Liver (tissue), 9 donors: ENCODE data around the gene ACTR3C. TPM values are rescaled to one million over a fixed set of nuclear protein-coding genes. Genes with fewer than 3 reads are reported as not detected.

Experiments used
- DNase-seq: peaks from one replicate; pipeline ENCODE4 v3.0.0-alpha.2; 2017; ENCODE audit warnings: low spot score
- H3K27ac ChIP-seq, 2 donors: one replicate each; pipeline ENCODE4 v1.7.0; 2013; ENCODE audit warnings: inconsistent platforms in 2 of 2, low read length in 2 of 2, control low read depth in 1 of 2, low read depth in 1 of 2, mild to moderate bottlenecking in 1 of 2
- H3K27me3 ChIP-seq, 4 donors: one replicate each; pipeline versions ENCODE4 v1.6.1 to v1.7.0; 2013; ENCODE audit warnings: low read length in 3 of 4, inconsistent platforms in 1 of 4, mild to moderate bottlenecking in 1 of 4, moderate library complexity in 1 of 4; ENCODE audit not compliant: control insufficient read depth in 4 of 4, insufficient read depth in 4 of 4
- H3K36me3 ChIP-seq, 4 donors: one replicate each; pipeline versions ENCODE4 v1.6.1 to v1.7.0; 2013; ENCODE audit warnings: low read length in 3 of 4, mild to moderate bottlenecking in 3 of 4, low read depth in 1 of 4, moderate library complexity in 1 of 4; ENCODE audit not compliant: control insufficient read depth in 4 of 4, insufficient read depth in 3 of 4
- H3K4me1 ChIP-seq, 4 donors: one replicate each; pipeline versions ENCODE4 v1.6.1 to v1.7.0; 2013; ENCODE audit warnings: low read length in 3 of 4, mild to moderate bottlenecking in 3 of 4, moderate library complexity in 1 of 4; ENCODE audit not compliant: control insufficient read depth in 4 of 4, insufficient read depth in 4 of 4
- H3K4me3 ChIP-seq, 3 donors: one replicate each; pipeline versions ENCODE4 v1.6.1 to v1.7.0; 2013; ENCODE audit warnings: low read length in 3 of 3, control low read depth in 1 of 3, low read depth in 1 of 3, mild to moderate bottlenecking in 1 of 3
- H3K9ac ChIP-seq, 2 donors: one replicate each; pipeline ENCODE4 v1.7.0; 2013; ENCODE audit warnings: low read length in 2 of 2, mild to moderate bottlenecking in 2 of 2, moderate library complexity in 2 of 2, control low read depth in 1 of 2, low read depth in 1 of 2
- H3K9me3 ChIP-seq, 4 donors: one replicate each; pipeline versions ENCODE4 v1.6.1 to v1.7.0; 2013; ENCODE audit warnings: low read length in 3 of 4; ENCODE audit not compliant: control insufficient read depth in 4 of 4
- ATF3 ChIP-seq: IDR thresholded peaks from 2 replicates; pipeline ENCODE4 v1.6.1; 2016; ENCODE audit warnings: antibody characterized with exemption
- CTCF ChIP-seq: fragments of 150-350 bp; IDR thresholded peaks from 2 replicates; pipeline ENCODE4 v1.5.1; 2017; ENCODE audit warnings: improper control_type of control experiment, low read depth, low read length; ENCODE audit not compliant: missing input control
- EGR1 ChIP-seq, 2 donors: IDR thresholded peaks; 2 replicates each; pipeline ENCODE4 v1.6.1; 2016 to 2018; ENCODE audit warnings: antibody characterized with exemption in 2 of 2, low read depth in 2 of 2
- FOXA1 ChIP-seq: IDR thresholded peaks from 2 replicates; pipeline ENCODE4 v1.6.1; 2016; ENCODE audit warnings: antibody characterized with exemption
- FOXA2 ChIP-seq: IDR thresholded peaks from 2 replicates; pipeline ENCODE4 v1.6.1; 2016; ENCODE audit warnings: antibody characterized with exemption
- GABPA ChIP-seq, 2 donors: IDR thresholded peaks in 1 of 2; conservative IDR thresholded peaks in 1 of 2; 2 replicates each; pipeline ENCODE4 v1.6.1; 2016; ENCODE audit warnings: antibody characterized with exemption in 2 of 2, mild to moderate bottlenecking in 1 of 2, moderate library complexity in 1 of 2
- HNF4A ChIP-seq, 2 donors: conservative IDR thresholded peaks; 2 replicates each; pipeline ENCODE4 v1.6.1; 2016; ENCODE audit warnings: antibody characterized with exemption in 2 of 2, mild to moderate bottlenecking in 2 of 2
- HNF4G ChIP-seq: IDR thresholded peaks from 2 replicates; pipeline ENCODE4 v1.6.1; 2016; ENCODE audit warnings: antibody characterized with exemption
- JUND ChIP-seq, 2 donors: IDR thresholded peaks; 2 replicates each; pipeline ENCODE4 v1.6.1; 2016; ENCODE audit warnings: antibody characterized with exemption in 2 of 2
- NR2F2 ChIP-seq: IDR thresholded peaks from 2 replicates; pipeline ENCODE4 v1.6.1; 2016; ENCODE audit warnings: antibody characterized with exemption
- RAD21 ChIP-seq, 2 donors: IDR thresholded peaks; 2 replicates each; pipeline ENCODE4 v1.6.1; 2016; ENCODE audit warnings: antibody characterized with exemption in 2 of 2, mild to moderate bottlenecking in 2 of 2
- RXRA ChIP-seq, 2 donors: IDR thresholded peaks; 2 replicates each; pipeline ENCODE4 v1.6.1; 2017 to 2018; ENCODE audit warnings: antibody characterized with exemption in 2 of 2, mild to moderate bottlenecking in 1 of 2
- SP1 ChIP-seq: IDR thresholded peaks from 2 replicates; pipeline ENCODE4 v1.6.1; 2018; ENCODE audit warnings: antibody characterized with exemption, mild to moderate bottlenecking
- TAF1 ChIP-seq: conservative IDR thresholded peaks from 2 replicates; pipeline ENCODE4 v1.6.1; 2016; ENCODE audit warnings: antibody characterized with exemption, mild to moderate bottlenecking
- YY1 ChIP-seq: IDR thresholded peaks from 2 replicates; pipeline ENCODE4 v1.6.1; 2016; ENCODE audit warnings: antibody characterized with exemption, mild to moderate bottlenecking
- WGBS: extraction: QIAGEN DNeasy Blood & Tissue Kit; methylation state at CpG from one replicate; pipeline ENCODE4 v1.1.7; 2013; 5-methylcytosine and 5-hydroxymethylcytosine counted together
- polyA plus RNA-seq, 2 donors: library from polyadenylated mRNA; stranded (reverse) in 1 of 2; unstranded in 1 of 2; fragments of 200-250 nt in 1 of 2; fragments of >200 nt in 1 of 2; fragmentation: Nextera tagmentation in 1 of 2; extraction: Ambion mirVana in 1 of 2; gene quantifications; one replicate each; pipeline versions ENCODE4 v1.2.1 to v1.2.3, GENCODE V29; 2013 to 2015
- total RNA-seq, 2 donors: library from RNA; depleted of rRNA; stranded (reverse); fragments of >200 nt; gene quantifications; one replicate each; pipeline ENCODE4 v1.2.3, GENCODE V29; 2014
- TF ChIP-seq, protein P1 (sequence below): IDR thresholded peaks from 2 replicates; pipeline ENCODE4 v1.6.1; 2016; ENCODE audit warnings: antibody characterized with exemption, mild to moderate bottlenecking
- TF ChIP-seq, protein P2 (sequence below): IDR thresholded peaks from 2 replicates; pipeline ENCODE4 v1.6.1; 2016; ENCODE audit warnings: antibody characterized with exemption
- TF ChIP-seq, protein P3 (sequence below): IDR thresholded peaks from 2 replicates; pipeline ENCODE4 v1.6.1; 2016; ENCODE audit warnings: antibody characterized with exemption
- donor health status: healthy.
- donor health status: healthy.
- donor health status: healthy.
- donor health status: healthy.
- donor health status: healthy.

The ACTR3C gene
- total and polyA plus RNA-seq, 4 donors, result 3.0 to 61.7 (median 28.3) TPM

DNA sequence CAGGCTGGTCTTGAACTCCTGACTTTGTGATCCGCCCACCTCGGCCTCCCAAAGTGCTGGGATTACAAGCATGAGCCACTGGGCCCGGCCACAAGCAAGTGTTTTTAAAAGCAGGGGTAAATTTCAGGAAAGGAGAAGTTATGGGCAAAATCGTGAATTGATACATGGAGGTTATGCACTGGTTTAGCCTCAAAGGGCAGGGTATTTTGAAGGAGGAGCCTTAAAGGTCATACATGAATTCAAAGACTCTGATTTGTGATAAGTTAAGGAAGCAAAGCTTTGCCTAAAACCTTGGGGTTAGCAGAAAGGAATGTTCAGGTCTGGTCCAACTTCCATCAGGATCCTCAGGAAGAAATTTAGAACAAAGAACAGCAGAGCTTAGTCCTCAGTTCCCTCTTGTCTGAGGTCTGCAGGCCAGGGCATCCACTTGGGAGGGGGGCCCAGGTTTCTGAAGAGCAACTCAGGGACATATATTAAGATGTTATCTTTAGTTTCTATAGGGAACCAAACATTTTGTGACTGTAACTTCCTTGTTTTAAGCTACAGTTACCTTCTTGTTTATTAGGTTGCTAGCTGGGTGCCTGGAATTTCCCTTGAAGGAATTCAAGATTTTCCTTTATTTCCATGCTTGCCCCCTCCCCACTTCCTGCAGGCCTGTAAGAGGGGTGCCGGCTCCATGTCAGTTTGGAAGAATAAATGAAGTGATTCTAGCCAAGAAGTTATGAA, 42.5 kb upstream of the ACTR3C start:
- Histone ChIP-seq H3K27ac (no peak overlapping the region), H3K36me3 (peaks cover 0 to 5% (median under 1%) of the 10 kb centered on the region in 4 donors), H3K4me1 (peaks cover 0 to 28% (median 22%) of the 10 kb centered on the region in 4 donors), H3K4me3 (no peak overlapping the region), H3K9me3 (no peaks in the 10 kb centered on the region), H3K27me3 (no peaks in the 10 kb centered on the region), H3K9ac (no peak overlapping the region)
- TF ChIP-seq YY1 (no peak), CTCF (no peak), FOXA1 (no peak), HNF4A (conservative IDR thresholded peaks at IDR 0.05) (no peak), JUND (IDR thresholded peaks at IDR 0.05) (no peak), RXRA (IDR thresholded peaks at IDR 0.05) (no peak), SP1 (no peak), NR2F2 (no peak), GABPA (IDR thresholded peaks at IDR 0.05 in 1 of 2, conservative IDR thresholded peaks at IDR 0.05 in 1 of 2) (no peak), FOXA2 (no peak), TAF1 (no peak), HNF4G (no peak), EGR1 (IDR thresholded peaks at IDR 0.05; ENCODE audit: low read depth in 2 of 2) (no peak), ATF3 (no peak), RAD21 (IDR thresholded peaks at IDR 0.05) (no peak)
- TF ChIP-seq, protein P1, sequence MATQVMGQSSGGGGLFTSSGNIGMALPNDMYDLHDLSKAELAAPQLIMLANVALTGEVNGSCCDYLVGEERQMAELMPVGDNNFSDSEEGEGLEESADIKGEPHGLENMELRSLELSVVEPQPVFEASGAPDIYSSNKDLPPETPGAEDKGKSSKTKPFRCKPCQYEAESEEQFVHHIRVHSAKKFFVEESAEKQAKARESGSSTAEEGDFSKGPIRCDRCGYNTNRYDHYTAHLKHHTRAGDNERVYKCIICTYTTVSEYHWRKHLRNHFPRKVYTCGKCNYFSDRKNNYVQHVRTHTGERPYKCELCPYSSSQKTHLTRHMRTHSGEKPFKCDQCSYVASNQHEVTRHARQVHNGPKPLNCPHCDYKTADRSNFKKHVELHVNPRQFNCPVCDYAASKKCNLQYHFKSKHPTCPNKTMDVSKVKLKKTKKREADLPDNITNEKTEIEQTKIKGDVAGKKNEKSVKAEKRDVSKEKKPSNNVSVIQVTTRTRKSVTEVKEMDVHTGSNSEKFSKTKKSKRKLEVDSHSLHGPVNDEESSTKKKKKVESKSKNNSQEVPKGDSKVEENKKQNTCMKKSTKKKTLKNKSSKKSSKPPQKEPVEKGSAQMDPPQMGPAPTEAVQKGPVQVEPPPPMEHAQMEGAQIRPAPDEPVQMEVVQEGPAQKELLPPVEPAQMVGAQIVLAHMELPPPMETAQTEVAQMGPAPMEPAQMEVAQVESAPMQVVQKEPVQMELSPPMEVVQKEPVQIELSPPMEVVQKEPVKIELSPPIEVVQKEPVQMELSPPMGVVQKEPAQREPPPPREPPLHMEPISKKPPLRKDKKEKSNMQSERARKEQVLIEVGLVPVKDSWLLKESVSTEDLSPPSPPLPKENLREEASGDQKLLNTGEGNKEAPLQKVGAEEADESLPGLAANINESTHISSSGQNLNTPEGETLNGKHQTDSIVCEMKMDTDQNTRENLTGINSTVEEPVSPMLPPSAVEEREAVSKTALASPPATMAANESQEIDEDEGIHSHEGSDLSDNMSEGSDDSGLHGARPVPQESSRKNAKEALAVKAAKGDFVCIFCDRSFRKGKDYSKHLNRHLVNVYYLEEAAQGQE, result no peak
- TF ChIP-seq, protein P2, sequence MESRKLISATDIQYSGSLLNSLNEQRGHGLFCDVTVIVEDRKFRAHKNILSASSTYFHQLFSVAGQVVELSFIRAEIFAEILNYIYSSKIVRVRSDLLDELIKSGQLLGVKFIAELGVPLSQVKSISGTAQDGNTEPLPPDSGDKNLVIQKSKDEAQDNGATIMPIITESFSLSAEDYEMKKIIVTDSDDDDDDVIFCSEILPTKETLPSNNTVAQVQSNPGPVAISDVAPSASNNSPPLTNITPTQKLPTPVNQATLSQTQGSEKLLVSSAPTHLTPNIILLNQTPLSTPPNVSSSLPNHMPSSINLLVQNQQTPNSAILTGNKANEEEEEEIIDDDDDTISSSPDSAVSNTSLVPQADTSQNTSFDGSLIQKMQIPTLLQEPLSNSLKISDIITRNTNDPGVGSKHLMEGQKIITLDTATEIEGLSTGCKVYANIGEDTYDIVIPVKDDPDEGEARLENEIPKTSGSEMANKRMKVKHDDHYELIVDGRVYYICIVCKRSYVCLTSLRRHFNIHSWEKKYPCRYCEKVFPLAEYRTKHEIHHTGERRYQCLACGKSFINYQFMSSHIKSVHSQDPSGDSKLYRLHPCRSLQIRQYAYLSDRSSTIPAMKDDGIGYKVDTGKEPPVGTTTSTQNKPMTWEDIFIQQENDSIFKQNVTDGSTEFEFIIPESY, result no peak
- TF ChIP-seq, protein P3, sequence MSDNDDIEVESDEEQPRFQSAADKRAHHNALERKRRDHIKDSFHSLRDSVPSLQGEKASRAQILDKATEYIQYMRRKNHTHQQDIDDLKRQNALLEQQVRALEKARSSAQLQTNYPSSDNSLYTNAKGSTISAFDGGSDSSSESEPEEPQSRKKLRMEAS, result no peak
- DNase-seq, result no peak
- 89% methylated on average over 5 of the region's 5 CpGs for WGBS
